GM19438 (cell line): ENCODE measurements around the gene CLDN7.

Source experiments
- ATAC-seq: cut with Tn5 transposase; IDR thresholded peaks from one replicate; pipeline ENCODE4 v1.9.1; 2021; ENCODE audit warnings: low read depth; ENCODE audit not compliant: unreplicated experiment

The CLDN7 gene

GRCh38 chr17:7262192-7262934, at the start of gene CLDN7:
Gene CLDN7, minus strand, starts transcription at chr17:7262478. Its CDS starts 435 bp downstream, at chr17:7262043.
- no peak for ATAC-seq

GRCh38 chr17:7311110-7311705, 48.9 kb upstream of the CLDN7 start:
- no peak for ATAC-seq

- ATAC-seq = no peak
Measured at GRCh38 chr17:7309628-7310027, 47.4 kb upstream of the CLDN7 start.

GRCh38 chr17:7308625-7309433, 46.6 kb upstream of the CLDN7 start:
- ATAC-seq = no peak

GRCh38 chr17:7307686-7308624, 45.7 kb upstream of the CLDN7 start:
- ATAC-seq = no peak

- ATAC-seq = peak; percentile 63
Measured at GRCh38 chr17:7306911-7307685, 44.8 kb upstream of the CLDN7 start, which contains the start of gene EIF5A. Gene EIF5A, plus strand, starts transcription at chr17:7307628. Its CDS starts 2,008 bp downstream, at chr17:7309636.

- no peak for ATAC-seq
Measured at GRCh38 chr17:7304179-7304578, 41.9 kb upstream of the CLDN7 start.

- no peak for ATAC-seq
Measured at GRCh38 chr17:7296189-7296861, 34.0 kb upstream of the CLDN7 start.

- ATAC-seq = no peak
Measured at GRCh38 chr17:7295230-7296180, 33.2 kb upstream of the CLDN7 start.

GRCh38 chr17:7294614-7295153, 32.4 kb upstream of the CLDN7 start, which contains the start of gene YBX2:
Gene YBX2, minus strand, starts transcription at chr17:7294639. Its CDS starts 139 bp downstream, at chr17:7294500.
- ATAC-seq = no peak

- no peak for ATAC-seq
Measured at GRCh38 chr17:7293816-7294613, 31.7 kb upstream of the CLDN7 start.

GRCh38 chr17:7293159-7293558, 30.9 kb upstream of the CLDN7 start:
- no peak for ATAC-seq

GRCh38 chr17:7292729-7293128, 30.5 kb upstream of the CLDN7 start:
- no peak for ATAC-seq

- no peak for ATAC-seq
Measured at GRCh38 chr17:7292194-7292593, 29.9 kb upstream of the CLDN7 start.

- no peak for ATAC-seq
Measured at GRCh38 chr17:7290685-7291084, 28.4 kb upstream of the CLDN7 start.

- ATAC-seq = no peak
Measured at GRCh38 chr17:7290166-7290565, 27.9 kb upstream of the CLDN7 start.
